WTC11 (cell line): Measurements from ENCODE around the gene KDM2A.

Experiments used
- TEAD1 ChIP-seq: sonication (generic); formaldehyde crosslinking; IDR thresholded peaks from 2 replicates; pipeline ENCODE4 v1.8.0; 2022; ENCODE audit warnings: mild to moderate bottlenecking, missing genetic modification reagents
- ZNF423 ChIP-seq: fragments of 250-450 bp; sonication (Bioruptor Pico); IDR thresholded peaks from 2 replicates; pipeline ENCODE4 v2.1.2; 2022; ENCODE audit warnings: mild to moderate bottlenecking, moderate library complexity
- TF ChIP-seq, protein P1 (sequence below): fragments of 200-600 bp; IDR thresholded peaks from 2 replicates; pipeline ENCODE4 v1.8.0; 2022; ENCODE audit warnings: antibody characterized with exemption

DNA sequence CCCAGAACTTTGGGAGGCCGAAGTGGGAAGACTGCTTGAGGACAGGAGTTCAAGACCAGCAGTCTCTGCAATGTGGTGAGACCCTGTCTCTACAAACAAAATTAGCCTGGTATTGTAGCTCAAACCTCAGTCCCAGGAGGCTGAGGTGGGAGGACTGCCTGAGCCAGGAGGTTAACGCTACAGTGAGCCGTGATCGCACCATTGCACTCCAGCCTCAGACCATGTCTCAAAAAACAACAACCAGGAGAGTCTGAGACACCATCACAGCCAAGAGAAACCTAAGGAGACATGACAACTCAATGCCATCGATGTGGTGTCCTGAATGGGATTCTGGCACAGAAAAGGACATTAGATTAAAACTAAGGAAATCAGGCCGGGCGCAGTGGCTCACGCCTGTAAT is 28.3 kb upstream of the KDM2A start:
- TF ChIP-seq ZNF423 (CRISPR knock-in tag) (no peak), TEAD1 (no peak)
- TF ChIP-seq, protein P1, sequence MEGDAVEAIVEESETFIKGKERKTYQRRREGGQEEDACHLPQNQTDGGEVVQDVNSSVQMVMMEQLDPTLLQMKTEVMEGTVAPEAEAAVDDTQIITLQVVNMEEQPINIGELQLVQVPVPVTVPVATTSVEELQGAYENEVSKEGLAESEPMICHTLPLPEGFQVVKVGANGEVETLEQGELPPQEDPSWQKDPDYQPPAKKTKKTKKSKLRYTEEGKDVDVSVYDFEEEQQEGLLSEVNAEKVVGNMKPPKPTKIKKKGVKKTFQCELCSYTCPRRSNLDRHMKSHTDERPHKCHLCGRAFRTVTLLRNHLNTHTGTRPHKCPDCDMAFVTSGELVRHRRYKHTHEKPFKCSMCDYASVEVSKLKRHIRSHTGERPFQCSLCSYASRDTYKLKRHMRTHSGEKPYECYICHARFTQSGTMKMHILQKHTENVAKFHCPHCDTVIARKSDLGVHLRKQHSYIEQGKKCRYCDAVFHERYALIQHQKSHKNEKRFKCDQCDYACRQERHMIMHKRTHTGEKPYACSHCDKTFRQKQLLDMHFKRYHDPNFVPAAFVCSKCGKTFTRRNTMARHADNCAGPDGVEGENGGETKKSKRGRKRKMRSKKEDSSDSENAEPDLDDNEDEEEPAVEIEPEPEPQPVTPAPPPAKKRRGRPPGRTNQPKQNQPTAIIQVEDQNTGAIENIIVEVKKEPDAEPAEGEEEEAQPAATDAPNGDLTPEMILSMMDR, result no peak
